IMR-90 (cell line): ENCODE measurements around the gene EDC4. TPM values are rescaled to one million over a fixed set of nuclear protein-coding genes. Genes with fewer than 3 reads are reported as not detected.

Source experiments
- ATAC-seq: fragments of 200-7000 bp; cut with Tn5 transposase; 2 replicates; pipeline ENCODE4 v1.9.1; 2020; ENCODE audit warnings: low read depth, mild to moderate bottlenecking, moderate library complexity
- BruUV-seq: library from RNA; stranded (reverse); fragments of 400-500 nt; replicated peaks from 2 replicates; lab custom pipeline; 2021; lab: Mats Ljungman, UMichigan
- CTCF ChIA-PET: fragments of 300-600 bp; formaldehyde crosslinking; extraction: SDS; loops from one replicate; lab custom pipeline; 2021; ENCODE audit warnings: antibody characterized with exemption; lab: Yijun Ruan, JAX
- POLR2A ChIA-PET: fragments of 300-600 bp; sonication (Branson Sonifier 250); formaldehyde crosslinking; loops from one replicate; lab custom pipeline; 2022; ENCODE audit warnings: antibody characterized with exemption; ENCODE audit not compliant: unreplicated experiment; lab: Charles Lee
- DNase-seq: peaks from one replicate; pipeline ENCODE4 v3.0.0; 2013
- H2AFZ ChIP-seq: replicated peaks from 2 replicates; pipeline ENCODE3; 2013; ENCODE audit warnings: low read length, mild to moderate bottlenecking; ENCODE audit not compliant: poor library complexity
- H2AK5ac ChIP-seq: 2 replicates; pipeline ENCODE4 v1.6.1; 2013; ENCODE audit warnings: low read depth, low read length, inconsistent platforms
- H2AK9ac ChIP-seq: replicated peaks from 2 replicates; pipeline ENCODE3; 2013; ENCODE audit warnings: mild to moderate bottlenecking, low read depth, low read length, moderate library complexity; ENCODE audit not compliant: poor library complexity
- H2BK120ac ChIP-seq: 2 replicates; pipeline ENCODE4 v1.6.1; 2013; ENCODE audit warnings: low read depth, low read length, inconsistent platforms
- H2BK15ac ChIP-seq: 3 replicates; pipeline ENCODE4 v1.6.1; 2013; ENCODE audit warnings: low read depth, low read length, inconsistent platforms
- H2BK20ac ChIP-seq: 2 replicates; pipeline ENCODE4 v1.6.1; 2013; ENCODE audit warnings: low read depth, mild to moderate bottlenecking, inconsistent platforms, low read length, moderate library complexity
- H2BK5ac ChIP-seq: 2 replicates; pipeline ENCODE4 v1.6.1; 2013; ENCODE audit warnings: mild to moderate bottlenecking, low read depth, low read length, inconsistent platforms; ENCODE audit not compliant: poor library complexity, severe bottlenecking
- H3K14ac ChIP-seq: replicated peaks from 2 replicates; pipeline ENCODE4 v1.6.1; 2013; ENCODE audit warnings: low read depth, low read length, inconsistent platforms
- H3K18ac ChIP-seq: 2 replicates; pipeline ENCODE4 v1.6.1; 2013; ENCODE audit warnings: low read depth, low read length, control low read depth
- H3K23ac ChIP-seq: 2 replicates; pipeline ENCODE4 v1.6.1; 2013; ENCODE audit warnings: low read depth, low read length, inconsistent platforms
- H3K27ac ChIP-seq: 2 replicates; pipeline ENCODE4 v1.5.1; 2013; ENCODE audit warnings: mild to moderate bottlenecking, control low read depth, low read length; ENCODE audit not compliant: insufficient read depth
- H3K27me3 ChIP-seq: 2 replicates; pipeline ENCODE4 v1.6.1; 2013; ENCODE audit warnings: low read length; ENCODE audit not compliant: control insufficient read depth, insufficient read depth
- H3K36me3 ChIP-seq: 2 replicates; pipeline ENCODE4 v1.6.1; 2013; ENCODE audit warnings: low read length, mixed read lengths; ENCODE audit not compliant: control insufficient read depth, insufficient read depth
- H3K4ac ChIP-seq: 2 replicates; pipeline ENCODE4 v1.6.1; 2013; ENCODE audit warnings: low read depth, low read length, inconsistent platforms
- H3K4me1 ChIP-seq: 2 replicates; pipeline ENCODE4 v1.6.1; 2013; ENCODE audit warnings: low read length, mixed read lengths; ENCODE audit not compliant: control insufficient read depth, insufficient read depth
- H3K4me2 ChIP-seq: 2 replicates; pipeline ENCODE4 v1.6.1; 2013; ENCODE audit warnings: low read depth, mild to moderate bottlenecking, control low read depth, low read length, moderate library complexity
- H3K4me3 ChIP-seq: 2 replicates; pipeline ENCODE4 v1.5.1; 2013; ENCODE audit warnings: low read depth, mild to moderate bottlenecking, control low read depth, low read length, moderate library complexity; ENCODE audit not compliant: insufficient read depth
- H3K56ac ChIP-seq: 2 replicates; pipeline ENCODE4 v1.6.1; 2013; ENCODE audit warnings: low read length, inconsistent platforms; ENCODE audit not compliant: insufficient read depth; ENCODE audit errors: extremely low read depth
- H3K79me1 ChIP-seq, 2 experiments: 2 replicates each; pipeline ENCODE4 v1.6.1; 2013; ENCODE audit warnings: low read length in 2 of 2, inconsistent platforms in 1 of 2, low read depth in 1 of 2
- H3K9ac ChIP-seq: 2 replicates; pipeline ENCODE4 v1.6.1; 2013; ENCODE audit warnings: low read depth, low read length, control low read depth
- H3K9me1 ChIP-seq: 2 replicates; pipeline ENCODE4 v1.6.1; 2013; ENCODE audit warnings: low read length, inconsistent platforms; ENCODE audit not compliant: insufficient read depth
- H3K9me3 ChIP-seq: 2 replicates; pipeline ENCODE4 v1.6.1; 2013; ENCODE audit warnings: low read length; ENCODE audit not compliant: control insufficient read depth, insufficient read depth
- H4K20me1 ChIP-seq: 2 replicates; pipeline ENCODE4 v1.6.1; 2013; ENCODE audit warnings: low read length, inconsistent platforms; ENCODE audit not compliant: insufficient read depth
- H4K5ac ChIP-seq: 2 replicates; pipeline ENCODE4 v1.6.1; 2013; ENCODE audit warnings: mild to moderate bottlenecking, low read depth, low read length, control low read depth
- H4K8ac ChIP-seq, 2 experiments: 2 replicates each; pipeline ENCODE4 v1.6.1; 2013; ENCODE audit warnings: low read depth in 2 of 2, low read length in 2 of 2, control low read depth in 1 of 2, inconsistent platforms in 1 of 2
- H4K91ac ChIP-seq: 2 replicates; pipeline ENCODE4 v1.6.1; 2013; ENCODE audit warnings: low read depth, low read length, inconsistent platforms; ENCODE audit not compliant: insufficient read depth
- BHLHE40 ChIP-seq: fragments of 150-350 bp; IDR thresholded peaks from 2 replicates; pipeline ENCODE4 v1.6.1; 2016; ENCODE audit warnings: mild to moderate bottlenecking, low read depth, low read length
- CEBPB ChIP-seq: IDR thresholded peaks from 2 replicates; pipeline ENCODE4 v1.6.1; 2012; ENCODE audit warnings: low read depth, low read length, improper control_type of control experiment
- CHD1 ChIP-seq: IDR thresholded peaks from 2 replicates; pipeline ENCODE4 v1.6.1; 2012; ENCODE audit warnings: low read depth, low read length, improper control_type of control experiment
- FOS ChIP-seq: fragments of 150-350 bp; IDR thresholded peaks from 2 replicates; pipeline ENCODE4 v1.6.1; 2016; ENCODE audit warnings: low read depth, low read length
- MAFK ChIP-seq: IDR thresholded peaks from 2 replicates; pipeline ENCODE4 v1.6.1; 2012; ENCODE audit warnings: low read depth, low read length, improper control_type of control experiment
- MAZ ChIP-seq: IDR thresholded peaks from 2 replicates; pipeline ENCODE4 v1.6.1; 2012; ENCODE audit warnings: low read depth, mild to moderate bottlenecking, low read length, improper control_type of control experiment, moderate library complexity, borderline replicate concordance
- MXI1 ChIP-seq: IDR thresholded peaks from 2 replicates; pipeline ENCODE4 v1.6.1; 2012; ENCODE audit warnings: low read depth, mild to moderate bottlenecking, low read length, moderate library complexity, borderline replicate concordance
- NFE2L2 ChIP-seq: fragments of 150-350 bp; IDR thresholded peaks from 2 replicates; pipeline ENCODE4 v1.6.1; 2016; ENCODE audit warnings: low read depth, mild to moderate bottlenecking, low read length
- POLR2A ChIP-seq: IDR thresholded peaks from 2 replicates; pipeline ENCODE4 v1.6.1; 2012; ENCODE audit warnings: mild to moderate bottlenecking, low read depth, low read length
- RAD21 ChIP-seq: IDR thresholded peaks from 2 replicates; pipeline ENCODE4 v1.6.1; 2012; ENCODE audit warnings: low read length, improper control_type of control experiment
- RCOR1 ChIP-seq: IDR thresholded peaks from 2 replicates; pipeline ENCODE4 v1.6.1; 2012; ENCODE audit warnings: mild to moderate bottlenecking, low read length, improper control_type of control experiment; ENCODE audit not compliant: insufficient replicate concordance
- RFX5 ChIP-seq: IDR thresholded peaks from 2 replicates; pipeline ENCODE4 v1.8.0; 2012; ENCODE audit warnings: low read depth, mild to moderate bottlenecking, low read length, moderate library complexity
- SMC3 ChIP-seq: fragments of 150-350 bp; IDR thresholded peaks from 2 replicates; pipeline ENCODE4 v1.6.1; 2016; ENCODE audit warnings: low read depth, mild to moderate bottlenecking, antibody characterized with exemption, low read length, moderate library complexity
- WGBS, 2 experiments: methylation state at CpG; one replicate each; pipeline versions ENCODE4 v1.1.5 to v1.1.7; 2013; ENCODE audit warnings: missing lambda C conversion rate in 2 of 2; ENCODE audit not compliant: insufficient read length in 1 of 2; ENCODE audit errors: extremely low coverage in 2 of 2; 5-methylcytosine and 5-hydroxymethylcytosine counted together
- dilution Hi-C: fragments of 300-500 bp; cut with HindIII; formaldehyde crosslinking; loops from one replicate; pipeline ENCODE4 v1.14.3; 2018; ENCODE audit warnings: low sequenced_read_pairs; ENCODE audit not compliant: unreplicated experiment
- in situ Hi-C: fragments of 300-500 bp; cut with MboI; formaldehyde crosslinking; loops from 3 replicates; pipeline ENCODE4 v1.14.3; 2019; ENCODE audit warnings: low sequenced_read_pairs, inconsistent platforms, mixed read lengths
- intact Hi-C: fragments of 100-400 bp; cut with micrococcal nuclease; formaldehyde crosslinking; loops from 2 replicates; pipeline ENCODE4 v1.10.0; 2022
- polyA plus RNA-seq, 3 experiments: library from polyadenylated mRNA; depleted of rRNA; stranded (reverse); fragments of >200 nt; gene quantifications; 2 replicates each; pipeline ENCODE4 v1.2.3, GENCODE V29; 2012; ENCODE audit warnings: low replicate concordance in 1 of 3
- total RNA-seq: library from RNA; depleted of rRNA; stranded (reverse); fragments of >200 nt; gene quantifications from 2 replicates; pipeline ENCODE4 v1.2.3, GENCODE V29; 2012
- TF ChIP-seq, protein P1 (sequence below): fragments of 150-350 bp; IDR thresholded peaks from 2 replicates; pipeline ENCODE4 v1.6.1; 2016; ENCODE audit warnings: low read depth, mild to moderate bottlenecking, low read length, moderate library complexity, borderline replicate concordance
- TF ChIP-seq, protein P2 (sequence below): conservative IDR thresholded peaks from 2 replicates; pipeline ENCODE4 v1.5.1; 2012; ENCODE audit warnings: mild to moderate bottlenecking, low read depth, low read length, improper control_type of control experiment

The EDC4 gene
- total and polyA plus RNA-seq, 2 of the 4 experiments (the other 2 are of a cell fraction): 33.2 to 64.0 TPM

DNA sequence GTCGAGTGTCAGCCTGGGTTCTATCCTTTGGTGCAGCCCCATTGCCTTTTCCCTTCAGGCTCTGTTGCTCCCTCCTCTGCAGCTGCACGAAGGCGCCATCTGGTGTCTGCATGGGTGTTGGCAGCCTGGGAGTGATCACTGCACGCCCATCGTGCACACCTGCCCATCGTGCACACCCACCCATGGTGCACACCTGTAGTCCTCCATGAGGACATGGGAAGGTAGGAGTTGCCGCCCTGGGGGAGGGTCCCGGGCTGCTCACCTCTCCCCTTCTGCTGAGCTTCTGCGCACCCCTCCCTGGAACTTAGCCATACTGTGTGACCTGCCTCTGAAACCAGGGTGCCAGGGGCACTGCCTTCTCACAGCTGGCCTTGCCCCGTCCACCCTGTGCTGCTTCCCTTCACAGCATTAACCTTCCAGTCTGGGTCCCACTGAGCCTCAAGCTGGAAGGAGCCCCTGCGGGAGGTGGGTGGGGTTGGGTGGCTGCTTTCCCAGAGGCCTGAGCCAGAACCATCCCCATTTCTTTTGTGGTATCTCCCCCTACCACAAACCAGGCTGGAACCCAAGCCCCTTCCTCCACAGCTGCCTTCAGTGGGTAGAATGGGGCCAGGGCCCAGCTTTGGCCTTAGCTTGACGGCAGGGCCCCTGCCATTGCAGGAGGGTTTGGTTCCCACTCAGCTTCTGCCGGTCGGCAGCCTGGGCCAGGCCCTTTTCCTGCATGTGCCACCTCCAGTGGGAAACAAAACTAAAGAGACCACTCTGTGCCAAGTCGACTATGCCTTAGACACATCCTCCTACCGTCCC, 55.9 kb downstream of the EDC4 start:
- WGBS, 2 experiments: 0% methylated on average over 1 of the region's 16 CpGs; no CpG with 5 or more reads in 1 of the 2 experiments
- Histone ChIP-seq H3K4me1 (no peaks in the 10 kb centered on the region), H3K4me3 (no peak overlapping the region), H2BK15ac (no peak overlapping the region), H3K36me3 (peaks cover 27% of the 10 kb centered on the region), H2BK20ac (no peak overlapping the region), H3K27ac (no peak overlapping the region), H4K5ac (no peak overlapping the region), H3K4me2 (no peak overlapping the region), H2AK9ac (peak overlapping the region; percentile 87), H4K8ac (no peak overlapping the region), H2BK5ac (no peak overlapping the region), H4K91ac (no peak overlapping the region), H3K9ac (no peak overlapping the region), H3K18ac (no peak overlapping the region), H3K27me3 (no peaks in the 10 kb centered on the region), H3K14ac (no peak overlapping the region), H3K9me1 (no peaks in the 10 kb centered on the region), H2AK5ac (no peak overlapping the region), H3K56ac (no peak overlapping the region), H2BK120ac (no peak overlapping the region), H3K23ac (no peak overlapping the region), H2AFZ (peak overlapping the region; percentile 86), H3K9me3 (no peaks in the 10 kb centered on the region), H4K20me1 (peaks cover 34% of the 10 kb centered on the region), H3K79me1 (peaks cover 5 to 22% of the 10 kb centered on the region in 2 experiments; a peak in 2 of 4 replicates), H3K4ac (no peak overlapping the region)
- in situ Hi-C loops (loop anchor here (5.0 to 25.0 kb wide), 3 partner anchors 116 to 391 kb away; partner anchors contain the start of gene RIPOR1), intact Hi-C loops (loop anchor here (1.0 to 2.0 kb wide), 5 partner anchors 45 to 407 kb away; partner anchors contain the start of gene THAP11), dilution Hi-C loops (no loop called here)
- DNase-seq (peak; percentile 43), ATAC-seq (peak; percentile 92)
- ChIA-PET POLR2A (interaction anchor here (0.5 kb wide), 1 partner anchor 109 kb away, joined by 3 read pairs; no protein-coding TSS in a partner anchor), CTCF (interaction anchor here (0.6 to 1.0 kb wide), 3 partner anchors 26 to 246 kb away, joined by 3 read pairs; no protein-coding TSS in a partner anchor)
- BruUV-seq: TSS peak; percentile 26
- TF ChIP-seq MXI1 (no peak), RAD21 (peak; percentile 94), POLR2A (no peak), CEBPB (no peak), MAZ (no peak), RFX5 (no peak), NFE2L2 (no peak), MAFK (no peak), BHLHE40 (no peak), RCOR1 (no peak), CHD1 (no peak), SMC3 (peak; percentile 91), FOS (no peak)
- TF ChIP-seq, protein P1, sequence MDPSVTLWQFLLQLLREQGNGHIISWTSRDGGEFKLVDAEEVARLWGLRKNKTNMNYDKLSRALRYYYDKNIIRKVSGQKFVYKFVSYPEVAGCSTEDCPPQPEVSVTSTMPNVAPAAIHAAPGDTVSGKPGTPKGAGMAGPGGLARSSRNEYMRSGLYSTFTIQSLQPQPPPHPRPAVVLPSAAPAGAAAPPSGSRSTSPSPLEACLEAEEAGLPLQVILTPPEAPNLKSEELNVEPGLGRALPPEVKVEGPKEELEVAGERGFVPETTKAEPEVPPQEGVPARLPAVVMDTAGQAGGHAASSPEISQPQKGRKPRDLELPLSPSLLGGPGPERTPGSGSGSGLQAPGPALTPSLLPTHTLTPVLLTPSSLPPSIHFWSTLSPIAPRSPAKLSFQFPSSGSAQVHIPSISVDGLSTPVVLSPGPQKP: no peak
- TF ChIP-seq, protein P2, sequence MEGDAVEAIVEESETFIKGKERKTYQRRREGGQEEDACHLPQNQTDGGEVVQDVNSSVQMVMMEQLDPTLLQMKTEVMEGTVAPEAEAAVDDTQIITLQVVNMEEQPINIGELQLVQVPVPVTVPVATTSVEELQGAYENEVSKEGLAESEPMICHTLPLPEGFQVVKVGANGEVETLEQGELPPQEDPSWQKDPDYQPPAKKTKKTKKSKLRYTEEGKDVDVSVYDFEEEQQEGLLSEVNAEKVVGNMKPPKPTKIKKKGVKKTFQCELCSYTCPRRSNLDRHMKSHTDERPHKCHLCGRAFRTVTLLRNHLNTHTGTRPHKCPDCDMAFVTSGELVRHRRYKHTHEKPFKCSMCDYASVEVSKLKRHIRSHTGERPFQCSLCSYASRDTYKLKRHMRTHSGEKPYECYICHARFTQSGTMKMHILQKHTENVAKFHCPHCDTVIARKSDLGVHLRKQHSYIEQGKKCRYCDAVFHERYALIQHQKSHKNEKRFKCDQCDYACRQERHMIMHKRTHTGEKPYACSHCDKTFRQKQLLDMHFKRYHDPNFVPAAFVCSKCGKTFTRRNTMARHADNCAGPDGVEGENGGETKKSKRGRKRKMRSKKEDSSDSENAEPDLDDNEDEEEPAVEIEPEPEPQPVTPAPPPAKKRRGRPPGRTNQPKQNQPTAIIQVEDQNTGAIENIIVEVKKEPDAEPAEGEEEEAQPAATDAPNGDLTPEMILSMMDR: peak; percentile 87
